CD14-positive monocyte (primary cell): ENCODE results near the gene INPP5A. TPM values are rescaled to one million over a fixed set of nuclear protein-coding genes. Genes with fewer than 3 reads are reported as not detected.

Experiments used
- DNase-seq, 3 donors: peaks; one replicate each; pipeline ENCODE4 v3.0.0-alpha.2; 2011 to 2022
- H2AFZ ChIP-seq: 2 replicates; pipeline ENCODE4 v1.6.0; 2012; ENCODE audit warnings: mild to moderate bottlenecking, low read depth, low read length, inconsistent platforms; ENCODE audit not compliant: insufficient read depth, poor library complexity, severe bottlenecking
- H3K27ac ChIP-seq, 2 donors: 1 replicate in 1 of 2; 2 replicates in 1 of 2; pipeline ENCODE4 v1.5.1; 2012 to 2013; ENCODE audit warnings: low read length in 2 of 2, control low read depth in 1 of 2, inconsistent platforms in 1 of 2, low read depth in 1 of 2, mild to moderate bottlenecking in 1 of 2
- H3K27me3 ChIP-seq, 2 donors: one replicate each; pipeline versions ENCODE4 v1.6.0 to v1.6.1; 2011 to 2013; ENCODE audit warnings: low read length in 2 of 2; ENCODE audit not compliant: control insufficient read depth in 2 of 2, insufficient read depth in 2 of 2
- H3K36me3 ChIP-seq, 2 donors: replicated peaks in 1 of 2; 1 replicate in 1 of 2; 2 replicates in 1 of 2; pipeline versions ENCODE4 v1.5.1 to v1.6.1; 2012 to 2013; ENCODE audit warnings: low read length in 2 of 2, control low read depth in 1 of 2, inconsistent platforms in 1 of 2, mild to moderate bottlenecking in 1 of 2; ENCODE audit not compliant: insufficient read depth in 2 of 2, control insufficient read depth in 1 of 2
- H3K4me1 ChIP-seq, 2 donors: 1 replicate in 1 of 2; 2 replicates in 1 of 2; pipeline versions ENCODE4 v1.5.1 to v1.6.1; 2012 to 2013; ENCODE audit warnings: low read length in 2 of 2, control low read depth in 1 of 2, inconsistent platforms in 1 of 2, mild to moderate bottlenecking in 1 of 2, moderate library complexity in 1 of 2; ENCODE audit not compliant: insufficient read depth in 2 of 2, control insufficient read depth in 1 of 2
- H3K4me2 ChIP-seq: replicated peaks from 2 replicates; pipeline ENCODE3; 2012; ENCODE audit warnings: low read length, moderate library complexity, mild to moderate bottlenecking; ENCODE audit not compliant: poor library complexity, severe bottlenecking; ENCODE audit errors: extremely low read depth
- H3K4me3 ChIP-seq, 3 experiments: fragments of 200-600 bp in 1 of 3; sonication (generic) in 1 of 3; replicated peaks in 1 of 3; 1 replicate in 2 of 3; 2 replicates in 1 of 3; pipeline ENCODE4 v1.5.1; 2011 to 2013; ENCODE audit warnings: low read length in 3 of 3, mild to moderate bottlenecking in 3 of 3, control low read depth in 2 of 3, low read depth in 2 of 3, inconsistent platforms in 1 of 3, moderate library complexity in 1 of 3
- H3K79me2 ChIP-seq: 2 replicates; pipeline ENCODE4 v1.6.0; 2012; ENCODE audit warnings: mild to moderate bottlenecking, control low read depth, inconsistent platforms, low read length, moderate library complexity; ENCODE audit not compliant: insufficient read depth
- H3K9ac ChIP-seq: 2 replicates; pipeline ENCODE4 v1.6.0; 2017; ENCODE audit warnings: low read length, mild to moderate bottlenecking; ENCODE audit not compliant: insufficient read depth, poor library complexity, severe bottlenecking
- H3K9me3 ChIP-seq, 2 donors: replicated peaks in 1 of 2; 1 replicate in 1 of 2; 2 replicates in 1 of 2; pipeline versions ENCODE4 v1.5.1 to v1.6.1; 2012 to 2013; ENCODE audit warnings: low read length in 2 of 2, control low read depth in 1 of 2; ENCODE audit not compliant: control insufficient read depth in 1 of 2, insufficient read depth in 1 of 2
- H4K20me1 ChIP-seq: 2 replicates; pipeline ENCODE4 v1.6.0; 2012; ENCODE audit warnings: mild to moderate bottlenecking, low read length, control low read depth, moderate library complexity; ENCODE audit not compliant: insufficient read depth
- H3K27ac Mint-ChIP-seq, 7 donors: one replicate each; pipeline ENCODE4 v1.8.0; 2020; ENCODE audit warnings: mild to moderate bottlenecking in 7 of 7, mixed read lengths in 7 of 7, moderate library complexity in 6 of 7, inconsistent platforms in 2 of 7
- H3K27me3 Mint-ChIP-seq, 3 donors: one replicate each; pipeline ENCODE4 v1.8.0; 2021 to 2022; ENCODE audit warnings: low read depth in 3 of 3, mild to moderate bottlenecking in 3 of 3, mixed read lengths in 3 of 3, moderate library complexity in 3 of 3, inconsistent platforms in 1 of 3
- H3K36me3 Mint-ChIP-seq, 2 donors: one replicate each; pipeline ENCODE4 v1.8.0; 2020; ENCODE audit warnings: mixed read lengths in 2 of 2, inconsistent platforms in 1 of 2, mild to moderate bottlenecking in 1 of 2
- H3K4me1 Mint-ChIP-seq: one replicate; pipeline ENCODE4 v1.8.0; 2020; ENCODE audit warnings: mild to moderate bottlenecking, mixed read lengths
- H3K4me3 Mint-ChIP-seq, 2 donors: one replicate each; pipeline ENCODE4 v1.8.0; 2020; ENCODE audit warnings: mild to moderate bottlenecking in 2 of 2, mixed read lengths in 2 of 2, moderate library complexity in 1 of 2
- H3K9me3 Mint-ChIP-seq, 7 donors: one replicate each; pipeline ENCODE4 v1.8.0; 2020 to 2022; ENCODE audit warnings: mixed read lengths in 7 of 7, mild to moderate bottlenecking in 6 of 7, moderate library complexity in 6 of 7, inconsistent platforms in 2 of 7
- CTCF ChIP-seq: fragments of 200-600 bp; IDR thresholded peaks from one replicate; pipeline ENCODE4 v1.8.0; 2022; ENCODE audit warnings: antibody characterized with exemption, mild to moderate bottlenecking
- WGBS: methylation state at CpG from one replicate; pipeline ENCODE4 v1.1.5; 2013; ENCODE audit warnings: missing lambda C conversion rate; ENCODE audit not compliant: insufficient coverage; 5-methylcytosine and 5-hydroxymethylcytosine counted together
- intact Hi-C, 2 donors: fragments of 100-400 bp; cut with micrococcal nuclease; formaldehyde crosslinking; loops; one replicate each; pipeline versions ENCODE4 v1.15.0 to v1.15.1; 2023
- polyA plus RNA-seq, 3 donors: library from polyadenylated mRNA; depleted of rRNA in 1 of 3; unstranded in 2 of 3; stranded (reverse) in 1 of 3; fragments of 300-500 nt in 2 of 3; fragments of >200 nt in 1 of 3; fragmentation: Illumina TruSeq in 2 of 3; gene quantifications; 1 replicate in 2 of 3; 2 replicates in 1 of 3; pipeline ENCODE4 v1.2.3, GENCODE V29; 2012 to 2021

INPP5A gene
- polyA plus RNA-seq, 3 donors: 0.87 to 17.2 (median 2.9) TPM

- Histone ChIP-seq H3K27ac (no peak overlapping the region), H3K4me1 (peaks cover 26 to 40% of the 10 kb centered on the region in 2 donors), H3K79me2 (no peaks in the 10 kb centered on the region), H4K20me1 (no peaks in the 10 kb centered on the region), H2AFZ (no peak overlapping the region), H3K4me3 (no peak overlapping the region), H3K36me3 (no peaks in the 10 kb centered on the region), H3K27me3 (no peaks in the 10 kb centered on the region), H3K4me2 (no peak overlapping the region), H3K9me3 (peaks cover 0 to 4% of the 10 kb centered on the region in 2 donors), H3K9ac (no peak overlapping the region)
- Mint-ChIP-seq H3K27ac (peak overlapping the region in 2 of 7 donors; percentile 16 to 68), H3K4me1 (peaks cover 33% of the 10 kb centered on the region), H3K27me3 (peaks cover 2 to 24% (median 9%) of the 10 kb centered on the region in 3 donors), H3K9me3 (peaks cover 5 to 16% (median 10%) of the 10 kb centered on the region in 7 donors), H3K4me3 (no peak overlapping the region), H3K36me3 (no peaks in the 10 kb centered on the region)
- TF ChIP-seq CTCF: no peak
- intact Hi-C loops: no loop called here
- 79% methylated on average over 17 of the region's 19 CpGs for WGBS
- DNase-seq: no peak
Measured at GRCh38 chr10:132515811-132516726, 21.5 kb upstream of the INPP5A start.

- no peak overlapping the region for H3K4me3 ChIP-seq
- no peak overlapping the region for H3K27ac ChIP-seq
- Mint-ChIP-seq H3K4me3 (peak overlapping the region in 1 of 2 donors; percentile 42), H3K27ac (no peak overlapping the region), H3K36me3 (no peaks in the 10 kb centered on the region), H3K4me1 (peaks cover 25% of the 10 kb centered on the region), H3K9me3 (peaks cover 5 to 16% (median 8%) of the 10 kb centered on the region in 7 donors), H3K27me3 (peaks cover 2 to 28% (median 13%) of the 10 kb centered on the region in 3 donors)
- H3K9ac ChIP-seq: no peak overlapping the region
- DNase-seq: peak; percentile 51 to 64 (median 59)
- peak overlapping the region; percentile 33 for H3K4me2 ChIP-seq
- H3K79me2 ChIP-seq: no peaks in the 10 kb centered on the region
- H3K27me3 ChIP-seq: no peaks in the 10 kb centered on the region
- H3K36me3 ChIP-seq: no peaks in the 10 kb centered on the region
- intact Hi-C loops: no loop called here
- no peaks in the 10 kb centered on the region for H4K20me1 ChIP-seq
- no peak for TF ChIP-seq CTCF
- peaks cover 26 to 40% of the 10 kb centered on the region in 2 donors for H3K4me1 ChIP-seq
- H3K9me3 ChIP-seq: peaks cover 0 to 4% of the 10 kb centered on the region in 2 donors
- 65% methylated on average over 37 of the region's 37 CpGs for WGBS
- no peak overlapping the region for H2AFZ ChIP-seq
Measured at GRCh38 chr10:132516771-132517725, 20.5 kb upstream of the INPP5A start.
